ENCODE results near the gene TIAM2.
A peak's percentile ranks its signal among the peaks of the same experiment; 100 is the strongest.

Gene TIAM2

GRCh38 chr6:155004017-155004416 lies 8.9 kb downstream of the TIAM2 start:
- ChIA-PET CTCF (no interaction called here), POLR2A (no interaction called here)
- TF ChIP-seq LEF1 (IDR thresholded peaks at IDR 0.05; ENCODE audit: borderline replicate concordance) (no peak), L3MBTL2 (conservative IDR thresholded peaks at IDR 0.05) (no peak), FOXK2 (IDR thresholded peaks at IDR 0.05) (no peak), PKNOX1 (IDR thresholded peaks at IDR 0.05) (no peak), ARNT (IDR thresholded peaks at IDR 0.05) (no peak), BHLHE40 (IDR thresholded peaks at IDR 0.05; ENCODE audit: borderline replicate concordance) (no peak), TARDBP (IDR thresholded peaks at IDR 0.05) (no peak)
- DNase-seq (ENCODE audit: extremely low spot score): no peak

- POLR2A ChIA-PET: no interaction called here
- TF ChIP-seq ELF4 (IDR thresholded peaks at IDR 0.05) (no peak), NFRKB (IDR thresholded peaks at IDR 0.05) (no peak), SUZ12 (IDR thresholded peaks at IDR 0.05) (no peak), L3MBTL2 (conservative IDR thresholded peaks at IDR 0.05) (no peak), LEF1 (IDR thresholded peaks at IDR 0.05; ENCODE audit: borderline replicate concordance) (no peak), TARDBP (IDR thresholded peaks at IDR 0.05) (no peak)
- CTCF ChIA-PET: no interaction called here
- DNase-seq (ENCODE audit: extremely low spot score): no peak
Observed at GRCh38 chr6:155004576-155005372, 9.7 kb downstream of the TIAM2 start.

- POLR2A ChIA-PET: no interaction called here
- no peak for TF ChIP-seq NFRKB (IDR thresholded peaks at IDR 0.05)
- no peak for TF ChIP-seq FOXA1 (IDR thresholded peaks at IDR 0.05)
- no peak for TF ChIP-seq HDGF (IDR thresholded peaks at IDR 0.05; ENCODE audit: borderline replicate concordance)
- no peak for TF ChIP-seq PKNOX1 (IDR thresholded peaks at IDR 0.05)
- no peak for TF ChIP-seq SP1 (IDR thresholded peaks at IDR 0.05)
- no peak for TF ChIP-seq LEF1 (IDR thresholded peaks at IDR 0.05; ENCODE audit: borderline replicate concordance)
- TF ChIP-seq FOXK2 (IDR thresholded peaks at IDR 0.05): no peak
- no peak for TF ChIP-seq ELF4 (IDR thresholded peaks at IDR 0.05)
- no peak for TF ChIP-seq TARDBP (IDR thresholded peaks at IDR 0.05)
- TF ChIP-seq BHLHE40 (IDR thresholded peaks at IDR 0.05; ENCODE audit: borderline replicate concordance): no peak
- no peak for TF ChIP-seq ARNT (IDR thresholded peaks at IDR 0.05)
- no peak for TF ChIP-seq FOXM1 (IDR thresholded peaks at IDR 0.05; ENCODE audit: borderline replicate concordance)
- no peak for TF ChIP-seq SUZ12 (IDR thresholded peaks at IDR 0.05)
- TF ChIP-seq CTBP1 (IDR thresholded peaks at IDR 0.05; ENCODE audit: borderline replicate concordance): no peak
- no peak for TF ChIP-seq L3MBTL2 (conservative IDR thresholded peaks at IDR 0.05)
- no peak for TF ChIP-seq ZNF384 (IDR thresholded peaks at IDR 0.05)
- CTCF ChIA-PET: no interaction called here
- no peak for DNase-seq (ENCODE audit: extremely low spot score)
Observed at GRCh38 chr6:155008625-155009024, 13.5 kb downstream of the TIAM2 start.

- TF ChIP-seq SUZ12 (IDR thresholded peaks at IDR 0.05) (no peak), FOXK2 (IDR thresholded peaks at IDR 0.05) (no peak), ARNT (IDR thresholded peaks at IDR 0.05) (no peak), L3MBTL2 (conservative IDR thresholded peaks at IDR 0.05) (no peak), CTBP1 (IDR thresholded peaks at IDR 0.05; ENCODE audit: borderline replicate concordance) (no peak), HDGF (IDR thresholded peaks at IDR 0.05; ENCODE audit: borderline replicate concordance) (no peak)
- CTCF ChIA-PET: no interaction called here
- no peak for DNase-seq (ENCODE audit: extremely low spot score)
- POLR2A ChIA-PET: no interaction called here
Observed at GRCh38 chr6:155010940-155011339, 15.8 kb downstream of the TIAM2 start.

- ChIA-PET POLR2A (interaction anchor here (1.0 kb wide), 1 partner anchor 15 kb away, joined by 3 read pairs; no protein-coding TSS in a partner anchor), CTCF (no interaction called here)
- TF ChIP-seq BHLHE40 (IDR thresholded peaks at IDR 0.05; ENCODE audit: borderline replicate concordance): no peak
- TF ChIP-seq FOXM1 (IDR thresholded peaks at IDR 0.05; ENCODE audit: borderline replicate concordance): no peak
- no peak for TF ChIP-seq FOXA1 (IDR thresholded peaks at IDR 0.05)
- TF ChIP-seq PKNOX1 (IDR thresholded peaks at IDR 0.05): no peak
- TF ChIP-seq ZNF384 (IDR thresholded peaks at IDR 0.05): no peak
- TF ChIP-seq ARNT (IDR thresholded peaks at IDR 0.05): no peak
- no peak for TF ChIP-seq SP1 (IDR thresholded peaks at IDR 0.05)
- TF ChIP-seq NFRKB (IDR thresholded peaks at IDR 0.05): no peak
- no peak for TF ChIP-seq L3MBTL2 (conservative IDR thresholded peaks at IDR 0.05)
- no peak for TF ChIP-seq SUZ12 (IDR thresholded peaks at IDR 0.05)
- no peak for TF ChIP-seq LEF1 (IDR thresholded peaks at IDR 0.05; ENCODE audit: borderline replicate concordance)
- TF ChIP-seq TARDBP (IDR thresholded peaks at IDR 0.05): no peak
- no peak for TF ChIP-seq ELF4 (IDR thresholded peaks at IDR 0.05)
- no peak for TF ChIP-seq CTBP1 (IDR thresholded peaks at IDR 0.05; ENCODE audit: borderline replicate concordance)
- TF ChIP-seq FOXK2 (IDR thresholded peaks at IDR 0.05): no peak
- no peak for TF ChIP-seq HDGF (IDR thresholded peaks at IDR 0.05; ENCODE audit: borderline replicate concordance)
- DNase-seq (ENCODE audit: extremely low spot score): no peak
Observed at GRCh38 chr6:155011809-155012291, 16.7 kb downstream of the TIAM2 start.

GRCh38 chr6:155013457-155013876 lies 18.4 kb downstream of the TIAM2 start:
- ChIA-PET CTCF (interaction anchor here (1.0 kb wide), 1 partner anchor 22 kb away, joined by 4 read pairs; no protein-coding TSS in a partner anchor), POLR2A (no interaction called here)
- DNase-seq (ENCODE audit: extremely low spot score): no peak
- peak; percentile 88 for TF ChIP-seq PKNOX1 (IDR thresholded peaks at IDR 0.05)
- no peak for TF ChIP-seq NFRKB (IDR thresholded peaks at IDR 0.05)

All from HEK293T (cell line).